ENCODE measurements around the gene GOLGA7B. TPM values are rescaled to one million over a fixed set of nuclear protein-coding genes. Genes with fewer than 3 reads are reported as not detected.

Gene GOLGA7B
- 16.6 TPM for total RNA-seq

GRCh38 chr10:97849687-97850402, at the start of gene GOLGA7B:
GOLGA7B (plus strand) TSS chr10:97849843; CDS start chr10:97850304, 461 bp downstream.

Other genes with a start within 250 kb of the GOLGA7B start
- gene MORN4, start 216.3 kb upstream of the GOLGA7B start, total RNA-seq: 45.2 TPM
- gene PI4K2A, start 209.2 kb upstream of the GOLGA7B start, total RNA-seq: 15.7 TPM
- 4.2 TPM for gene AVPI1, start 162.6 kb upstream of the GOLGA7B start, total RNA-seq
- gene MARVELD1, start 136.1 kb upstream of the GOLGA7B start, total RNA-seq: 4.4 TPM
- gene ZFYVE27, start 112.7 kb upstream of the GOLGA7B start, total RNA-seq: 38.3 TPM
- gene SFRP5, start 77.8 kb upstream of the GOLGA7B start, total RNA-seq: 3.2 TPM
- 55.8 TPM for gene CRTAC1, start 180.8 kb downstream of the GOLGA7B start, total RNA-seq

Measured in diencephalon (tissue), 1 donor.